ENCODE results near the gene DCST2.
A peak's percentile ranks its signal among the peaks of the same experiment; 100 is the strongest.

The DCST2 gene

DNA sequence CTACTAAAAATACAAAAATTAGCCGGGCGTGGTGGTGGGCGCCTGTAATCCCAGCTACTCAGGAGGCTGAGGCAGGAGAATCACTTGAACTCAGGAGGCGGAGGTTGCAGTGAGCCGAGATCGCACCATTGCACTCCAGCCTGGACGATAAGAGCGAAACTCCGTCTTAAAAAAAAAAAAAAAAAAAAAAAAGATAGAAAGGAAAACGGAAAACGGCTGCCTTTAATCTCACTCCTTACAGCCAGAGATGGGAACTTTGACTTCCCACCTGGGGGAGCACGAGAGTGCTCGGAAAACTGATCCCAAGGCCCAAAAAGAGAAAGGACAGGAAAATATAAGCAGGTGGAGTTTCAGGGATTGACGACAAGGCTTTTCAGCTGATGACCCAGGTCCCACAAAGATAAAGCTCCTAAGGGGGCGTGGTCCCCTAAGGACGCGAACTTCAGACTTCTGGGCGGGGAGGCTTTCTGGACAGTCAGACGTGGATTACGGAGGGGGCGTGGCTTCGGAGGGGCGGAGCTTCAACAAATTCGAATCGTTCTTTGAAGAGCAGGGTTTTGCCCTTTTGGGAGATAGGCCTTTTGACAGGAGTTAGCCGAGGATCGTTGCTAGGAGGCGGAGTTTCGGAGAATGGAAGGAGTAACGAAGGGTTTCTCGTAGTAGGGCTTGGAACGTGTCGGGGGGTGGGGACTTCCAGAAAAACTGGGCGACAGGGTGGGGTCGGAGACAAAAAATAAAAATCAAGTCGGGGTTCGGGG, 60.1 kb downstream of the DCST2 start:
- DNase-seq = peak; percentile 81

GRCh38 chr1:154972517-154973343, 60.9 kb downstream of the DCST2 start:
- no peak for DNase-seq

DNA sequence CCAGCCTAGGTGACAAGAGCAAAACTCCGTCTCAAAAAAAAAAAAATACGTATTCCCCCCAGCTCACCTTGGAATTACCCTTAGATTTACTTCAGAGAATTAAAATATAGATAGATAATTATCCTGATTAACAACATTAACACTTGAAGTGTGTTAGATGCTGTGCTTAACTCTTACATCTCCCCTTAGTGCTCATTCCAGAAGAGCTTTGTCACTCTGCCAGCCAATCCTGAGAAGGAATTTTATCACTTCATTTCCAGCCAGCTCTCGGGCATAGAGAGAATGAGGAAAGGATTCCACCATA, 61.4 kb downstream of the DCST2 start:
- DNase-seq = no peak

DNA sequence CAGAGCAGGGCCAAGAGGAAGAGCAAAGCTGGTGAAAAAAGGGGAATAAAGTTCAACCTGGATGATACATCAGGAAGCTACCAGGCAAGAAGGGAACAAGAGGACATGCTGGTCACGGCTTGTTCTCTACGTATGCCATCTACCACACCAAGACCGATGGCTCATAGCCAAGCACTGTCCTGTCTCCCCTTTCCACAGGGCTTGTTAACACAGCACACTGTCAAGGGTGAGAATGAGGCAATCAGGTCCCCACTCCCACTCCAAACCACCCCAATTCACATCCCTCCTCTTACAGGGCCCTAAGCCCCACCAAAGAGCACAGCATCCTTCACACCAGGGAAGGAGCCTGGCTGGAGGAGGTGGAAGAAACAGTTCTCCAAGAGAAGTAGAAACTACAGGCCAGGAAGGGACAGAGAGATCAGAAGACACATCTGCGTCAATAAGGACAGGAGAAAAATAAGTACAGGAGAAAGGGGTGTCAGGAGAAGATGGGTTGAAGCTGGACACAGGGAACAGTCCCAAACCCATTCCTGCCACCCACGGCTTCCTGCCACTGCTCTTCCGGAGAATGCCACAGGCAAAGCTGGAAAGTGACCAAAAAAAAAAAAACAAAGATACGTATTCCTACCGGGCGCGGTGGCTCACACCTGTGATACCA, 62.1 kb downstream of the DCST2 start:
- no peak for DNase-seq

DNA sequence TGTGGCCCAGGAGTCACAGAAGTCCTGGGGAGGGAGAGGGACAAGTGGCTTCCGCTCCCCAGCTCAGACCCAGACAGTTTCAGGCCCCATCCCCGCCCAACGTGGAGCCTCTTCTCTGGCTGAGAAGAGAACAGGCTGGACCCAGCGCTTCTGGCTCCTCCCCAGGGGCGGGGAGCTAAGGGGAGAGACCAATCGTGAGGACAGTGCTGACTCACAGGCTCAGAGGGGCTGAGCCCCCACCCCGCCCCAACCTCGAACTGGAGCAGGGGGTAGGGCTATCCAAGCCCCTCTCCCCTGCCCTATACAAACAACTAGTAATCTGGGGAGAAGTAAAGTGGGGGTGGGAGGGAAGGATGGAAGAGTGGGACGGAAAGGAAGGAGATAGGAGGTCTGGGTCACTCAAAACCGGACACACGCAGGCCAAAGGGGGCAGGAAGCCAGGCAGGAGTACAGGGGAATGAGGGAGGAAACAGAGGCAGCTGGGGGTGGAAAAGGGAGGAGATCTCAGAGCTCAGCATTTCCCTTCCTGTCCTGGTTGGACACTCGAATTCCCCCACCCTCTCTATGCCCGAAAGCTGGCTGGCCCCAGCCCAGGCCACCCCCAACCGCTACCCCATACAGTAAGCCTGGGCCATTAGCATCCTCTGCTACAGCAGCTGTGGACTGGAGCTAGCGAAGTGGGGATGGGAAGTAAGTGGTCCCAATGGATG, 62.8 kb downstream of the DCST2 start, which contains the start of gene SHC1:
TSS of gene SHC1 (minus strand) at position 117 of the 710 bp plus-strand sequence. CDS start 221 bp downstream, outside the sequence.
- DNase-seq = peak; percentile 70

DNA sequence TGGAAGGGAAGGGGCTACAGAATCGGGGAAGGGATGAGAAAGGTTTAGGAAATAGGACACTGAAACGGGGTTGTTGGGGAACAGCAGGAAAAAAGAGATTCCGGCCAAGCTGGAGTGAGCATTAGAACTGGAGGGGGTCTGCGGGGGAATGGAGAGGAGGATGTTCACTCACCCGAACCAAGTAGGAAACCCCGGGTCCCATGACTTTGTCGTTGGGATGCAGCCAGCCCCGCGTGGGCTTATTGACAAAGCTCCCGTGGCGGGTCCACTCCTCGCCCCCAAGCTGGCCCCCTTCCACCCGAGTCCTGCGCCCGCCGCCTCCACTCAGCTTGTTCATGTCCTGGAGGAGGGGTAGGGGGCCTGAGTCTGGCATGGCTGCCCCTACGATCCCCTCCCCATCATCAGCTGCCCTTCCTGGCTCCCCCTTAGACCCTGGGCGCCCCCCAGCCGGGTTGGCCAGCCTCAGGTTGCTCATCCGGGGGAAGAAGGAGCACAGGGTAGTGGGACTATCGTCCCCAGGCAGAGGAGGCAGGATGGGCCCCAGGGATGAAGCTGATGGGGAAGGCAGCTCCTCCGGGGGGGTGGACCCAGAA, 63.6 kb downstream of the DCST2 start:
- DNase-seq = no peak

DNA sequence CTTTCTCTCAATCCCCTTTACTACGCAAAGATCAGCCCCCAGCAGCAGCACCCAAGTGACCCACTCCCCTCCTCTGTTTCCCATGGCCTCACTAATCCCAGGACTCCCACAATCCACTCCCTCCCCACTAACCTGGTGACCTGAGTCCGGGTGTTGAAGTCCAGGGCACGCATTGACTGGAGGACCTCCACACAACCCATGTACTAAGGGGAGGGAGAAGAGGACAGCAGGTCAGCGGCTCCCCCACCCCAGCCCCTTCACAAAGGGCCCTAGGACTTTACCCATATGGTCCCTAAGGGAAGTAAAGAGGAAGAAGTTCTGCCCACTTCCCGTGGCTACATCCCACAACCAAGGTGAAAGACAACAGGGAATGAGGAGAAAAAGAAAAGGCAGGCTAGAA, 64.3 kb downstream of the DCST2 start:
- DNase-seq = no peak

DNA sequence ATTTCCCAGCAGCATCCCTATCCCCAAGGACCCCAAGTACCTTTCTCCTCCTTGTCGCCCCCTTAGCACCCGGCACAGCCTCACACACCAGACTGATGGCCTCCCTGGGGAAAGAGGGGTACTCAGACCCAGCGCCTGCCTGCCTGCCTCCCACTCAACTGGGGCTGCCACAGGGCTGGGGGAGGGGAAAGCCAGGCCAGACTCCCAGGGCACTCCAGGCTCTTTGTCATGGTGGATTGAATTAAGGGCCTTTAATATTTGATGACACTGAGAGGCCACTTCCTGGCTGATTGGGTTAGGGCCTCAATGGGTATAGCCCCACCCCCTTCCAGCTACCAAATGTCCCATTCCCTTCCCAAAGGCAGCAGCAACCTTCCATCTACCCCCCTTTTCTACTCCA, 64.8 kb downstream of the DCST2 start:
- DNase-seq = no peak
